KOPT-K1 (cell line): ENCODE measurements around the gene CXorf65.

Source experiments
- H3K27ac ChIP-seq: fragments of 200-600 bp; sonication (generic); 2 replicates; pipeline ENCODE4 v1.5.1; 2016; ENCODE audit warnings: antibody characterized with exemption, mild to moderate bottlenecking, low read depth, low read length; ENCODE audit not compliant: poor library complexity, severe bottlenecking
- H3K36me3 ChIP-seq: fragments of 200-600 bp; sonication (generic); 2 replicates; pipeline ENCODE4 v1.5.1; 2017; ENCODE audit warnings: antibody characterized with exemption, mild to moderate bottlenecking, low read length, moderate library complexity; ENCODE audit not compliant: insufficient read depth
- H3K9me3 ChIP-seq: fragments of 200-600 bp; sonication (generic); 2 replicates; pipeline ENCODE4 v1.5.1; 2017; ENCODE audit warnings: antibody characterized with exemption, low read length, mild to moderate bottlenecking; ENCODE audit not compliant: insufficient read depth, poor library complexity, severe bottlenecking

CXorf65 gene

DNA sequence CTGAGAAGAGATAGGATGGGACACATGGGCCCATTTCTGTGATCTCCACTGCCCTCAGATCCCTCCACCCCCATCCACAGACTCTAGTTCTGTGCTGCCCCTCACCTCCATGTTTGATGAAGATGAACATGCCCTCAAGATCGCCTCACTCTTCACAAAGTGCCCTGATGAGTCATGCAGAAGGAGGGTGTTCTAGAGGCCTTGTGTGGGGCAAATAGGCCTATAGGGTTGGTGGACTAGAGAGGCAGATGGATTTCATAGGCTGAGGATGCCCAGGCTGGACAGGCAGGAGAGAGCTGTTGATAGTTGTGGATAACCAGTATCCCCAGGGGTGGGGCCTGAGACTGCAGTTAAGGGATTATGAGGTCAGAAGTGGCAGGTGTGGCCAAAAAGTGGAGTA is at the start of gene CXorf65:
TSS of gene CXorf65 (minus strand) at position 314 of the 400 bp plus-strand sequence. CDS start at position 130, 184 bp downstream.
- H3K27ac ChIP-seq, result peak within 1 kb of the TSS; percentile 99
- peaks cover 43% of the 10 kb centered on the region for H3K36me3 ChIP-seq
- no peaks in the 10 kb centered on the region for H3K9me3 ChIP-seq

DNA sequence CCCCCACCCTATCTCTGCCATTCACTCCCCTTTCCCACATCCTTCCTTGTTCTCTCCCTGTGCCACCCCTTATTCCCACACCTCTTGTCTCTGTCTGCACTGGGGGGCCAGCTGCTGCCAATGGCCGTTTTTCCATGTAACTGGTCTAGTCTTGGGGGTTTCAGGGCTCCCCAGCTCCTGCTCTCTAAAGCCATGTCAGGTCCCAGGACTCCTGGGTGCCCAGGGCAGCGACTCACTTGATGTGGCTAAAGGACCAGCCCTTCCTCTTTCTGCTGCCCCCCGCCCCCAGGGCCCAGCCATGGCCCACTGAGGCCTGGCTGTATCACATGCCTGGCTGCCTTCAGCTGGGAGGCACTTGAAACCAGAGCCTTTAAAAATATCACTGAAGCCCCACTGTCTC is 48.1 kb upstream of the CXorf65 start:
- no peak overlapping the region for H3K27ac ChIP-seq
- H3K36me3 ChIP-seq, result peaks cover 11% of the 10 kb centered on the region; the same call in 1 of the 2 replicates
- no peaks in the 10 kb centered on the region for H3K9me3 ChIP-seq

DNA sequence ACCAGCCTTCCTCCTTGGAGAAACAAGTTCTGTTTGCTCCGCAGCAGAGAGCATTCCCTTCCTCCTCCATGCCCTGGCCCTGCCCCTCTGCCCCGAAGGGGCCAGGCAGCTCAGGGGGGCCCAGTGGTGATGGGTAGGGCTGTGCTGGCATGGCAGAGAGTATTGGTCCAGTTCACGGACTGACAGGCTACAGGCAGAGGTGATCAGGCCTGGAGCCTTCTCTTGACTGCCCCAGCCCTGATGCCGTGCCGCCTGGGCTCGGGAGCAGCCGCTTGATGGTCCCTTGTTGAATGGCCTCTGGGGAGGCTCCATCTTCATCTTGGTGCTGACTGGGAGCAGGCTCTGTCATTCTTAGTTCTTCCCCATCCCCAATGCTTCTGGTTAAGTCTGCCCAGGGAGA is 47.7 kb upstream of the CXorf65 start:
- Histone ChIP-seq H3K9me3 (no peaks in the 10 kb centered on the region), H3K36me3 (peaks cover 11% of the 10 kb centered on the region; the same call in 1 of the 2 replicates), H3K27ac (no peak overlapping the region)

DNA sequence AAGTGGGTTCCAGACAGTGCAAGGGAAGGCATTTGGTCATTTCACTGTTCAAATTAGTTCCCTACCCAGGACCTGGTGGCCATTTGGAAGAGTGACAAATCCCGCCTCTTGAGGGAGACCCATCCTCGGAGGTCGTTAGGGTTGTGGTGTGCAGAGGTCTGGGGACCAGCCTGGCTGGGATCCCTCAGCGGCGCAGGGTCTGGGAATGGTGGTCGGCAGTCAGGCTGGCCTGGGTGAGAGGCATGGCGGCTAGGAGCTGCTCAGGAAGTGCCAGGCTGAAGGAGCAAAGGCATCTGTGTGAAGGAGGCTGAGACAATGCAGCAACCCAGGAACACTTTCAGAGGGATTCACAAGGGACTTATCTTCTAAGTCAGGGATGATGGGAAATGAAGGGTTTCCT is 44.8 kb upstream of the CXorf65 start:
- H3K9me3 ChIP-seq, result no peaks in the 10 kb centered on the region
- peaks cover 6% of the 10 kb centered on the region; the same call in 1 of the 2 replicates for H3K36me3 ChIP-seq
- H3K27ac ChIP-seq, result no peak overlapping the region

DNA sequence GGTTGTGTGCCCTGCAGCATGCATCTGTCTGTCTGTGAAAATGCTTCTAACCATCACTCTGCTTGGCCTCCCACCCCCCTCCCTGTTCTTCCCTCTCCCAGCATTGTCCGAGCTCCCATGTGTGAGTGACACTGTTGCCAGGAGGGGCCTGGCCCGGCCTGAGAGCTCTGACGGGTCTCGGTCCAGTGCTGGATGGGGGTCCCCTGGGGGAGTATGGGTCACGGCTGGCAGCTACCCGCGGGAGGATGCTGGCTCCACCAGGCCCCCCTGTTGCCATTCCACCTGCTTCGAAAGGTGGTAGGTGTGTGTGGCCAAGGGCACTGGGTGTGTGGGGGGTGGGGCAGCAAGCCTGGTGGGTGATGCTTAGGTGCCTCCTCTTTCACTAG is 41.7 kb upstream of the CXorf65 start:
- no peaks in the 10 kb centered on the region for H3K9me3 ChIP-seq

DNA sequence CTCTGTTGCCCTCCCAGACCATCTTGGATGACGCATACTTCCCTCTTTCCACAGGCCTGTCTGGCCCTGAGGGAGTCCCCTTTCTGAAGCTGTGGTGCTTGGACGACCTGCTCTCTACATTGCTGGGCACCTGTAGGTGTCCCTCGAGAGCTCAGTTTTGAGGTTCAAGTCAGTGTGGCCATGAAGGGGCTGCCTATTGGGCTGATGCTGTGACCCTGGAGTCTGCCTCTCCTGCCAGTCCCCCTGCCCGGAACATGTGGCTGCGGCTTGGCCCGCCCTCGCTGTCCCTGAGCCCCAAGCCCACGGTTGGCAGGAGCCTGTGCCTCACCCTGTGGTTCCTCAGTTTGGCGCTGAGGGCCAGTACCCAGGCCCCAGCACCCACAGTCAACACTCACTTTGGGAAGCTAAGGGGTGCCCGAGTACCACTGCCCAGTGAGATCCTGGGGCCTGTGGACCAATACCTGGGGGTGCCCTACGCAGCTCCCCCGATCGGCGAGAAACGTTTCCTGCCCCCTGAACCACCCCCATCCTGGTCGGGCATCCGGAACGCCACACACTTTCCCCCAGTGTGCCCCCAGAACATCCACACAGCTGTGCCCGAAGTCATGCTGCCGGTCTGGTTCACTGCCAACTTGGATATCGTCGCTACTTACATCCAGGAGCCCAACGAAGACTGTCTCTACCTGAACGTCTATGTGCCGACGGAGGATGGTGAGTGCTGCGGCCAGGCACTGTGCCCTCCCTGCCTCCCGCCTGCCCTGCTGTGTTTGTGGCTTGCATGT is 41.1 kb upstream of the CXorf65 start:
- H3K36me3 ChIP-seq, result peaks cover 16% of the 10 kb centered on the region; the same call in 1 of the 2 replicates
- no peaks in the 10 kb centered on the region for H3K9me3 ChIP-seq
- no peak overlapping the region for H3K27ac ChIP-seq

More for the DNA sequence above, 41.7 kb upstream of the CXorf65 start:
- Histone ChIP-seq H3K36me3 (peaks cover 10% of the 10 kb centered on the region; the same call in 1 of the 2 replicates), H3K27ac (no peak overlapping the region)

DNA sequence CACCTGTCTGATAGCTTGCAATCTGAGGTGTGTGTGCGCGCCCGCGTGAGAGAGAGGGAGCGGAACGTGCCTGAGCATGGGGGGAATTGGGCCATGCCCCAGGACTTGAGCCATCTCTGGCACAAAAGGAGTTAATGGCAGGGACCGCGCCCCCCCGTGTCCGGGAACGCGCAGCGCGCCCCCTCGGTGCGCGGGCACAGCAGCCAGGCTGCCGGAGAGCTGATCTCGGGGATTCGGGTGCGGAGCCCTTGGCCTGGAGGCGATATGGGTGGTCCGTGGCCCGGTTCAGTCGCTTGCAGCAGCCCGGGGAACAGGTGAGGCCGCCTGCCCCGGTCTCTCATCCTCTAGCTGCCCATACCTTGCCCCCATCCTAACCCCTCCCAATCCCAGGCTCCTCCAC is 38.1 kb upstream of the CXorf65 start, which contains the start of gene NLGN3:
TSS of gene NLGN3 (plus strand) at position 191 of the 400 bp plus-strand sequence. CDS start 2,909 bp downstream, outside the sequence.
- Histone ChIP-seq H3K27ac (no peak within 1 kb of the TSS), H3K9me3 (no peaks in the 10 kb centered on the region), H3K36me3 (peaks cover 40% of the 10 kb centered on the region; the same call in 1 of the 2 replicates)

DNA sequence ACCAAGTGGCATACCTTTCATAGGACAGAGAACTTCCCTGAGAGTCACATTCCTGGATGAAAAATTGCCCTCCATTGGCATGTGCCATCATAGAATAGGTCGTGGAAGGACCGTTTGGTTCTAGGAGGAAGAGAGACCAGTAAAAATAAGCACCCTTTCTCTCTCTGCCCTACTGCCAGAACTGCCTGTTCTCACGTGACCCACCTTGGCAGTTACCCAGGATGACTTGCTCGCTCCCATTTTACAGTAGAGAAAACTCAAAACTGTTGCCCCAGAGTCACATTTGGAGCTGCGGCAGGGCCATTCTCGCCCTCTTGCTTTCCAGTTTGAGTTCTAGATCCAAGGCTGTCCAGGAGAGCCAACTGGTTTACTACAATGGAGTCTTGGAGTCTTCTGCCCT is 37.0 kb upstream of the CXorf65 start:
- H3K9me3 ChIP-seq, result no peaks in the 10 kb centered on the region
- peaks cover 51% of the 10 kb centered on the region for H3K36me3 ChIP-seq
- H3K27ac ChIP-seq, result no peak overlapping the region

DNA sequence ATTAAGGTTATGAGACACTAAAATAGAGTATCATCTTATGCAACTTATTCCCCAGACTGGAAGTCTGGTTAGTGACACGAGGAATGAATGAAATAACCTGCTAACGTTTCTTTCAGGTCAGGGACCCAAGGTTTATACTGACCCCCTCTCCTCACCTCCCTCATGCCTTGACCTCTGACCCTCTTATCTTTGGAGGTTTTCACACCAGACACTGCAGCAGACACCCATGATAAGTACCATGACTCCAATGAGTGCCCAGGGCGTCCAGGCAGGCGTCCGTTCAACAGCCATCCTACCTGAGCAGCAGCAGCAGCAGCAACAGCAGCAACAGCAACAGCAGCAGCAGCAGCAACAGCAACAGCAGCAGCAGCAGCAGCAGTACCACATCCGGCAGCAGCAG is 33.9 kb upstream of the CXorf65 start:
- Histone ChIP-seq H3K36me3 (peaks cover 81% of the 10 kb centered on the region), H3K9me3 (no peaks in the 10 kb centered on the region), H3K27ac (no peak overlapping the region)

DNA sequence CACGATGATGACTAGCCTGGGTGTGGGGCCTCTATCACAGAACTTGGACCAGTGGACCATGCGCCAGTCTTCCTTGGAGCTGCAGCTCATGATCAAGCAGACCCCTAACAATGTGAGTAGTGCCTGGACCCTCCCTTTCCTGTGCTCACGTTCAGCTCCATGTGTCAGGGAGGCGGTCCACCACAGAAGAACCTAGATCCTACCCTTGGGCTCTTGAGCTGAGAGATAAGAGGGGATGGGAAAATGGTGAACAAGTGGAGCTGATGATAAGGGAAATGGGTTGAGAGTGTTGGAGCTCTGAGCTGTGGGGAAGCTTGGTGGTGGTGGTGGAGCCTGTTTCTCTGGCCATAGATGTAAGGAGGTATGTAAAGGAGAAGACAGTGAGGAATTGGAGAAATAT is 25.0 kb upstream of the CXorf65 start:
- Histone ChIP-seq H3K36me3 (peaks cover 97% of the 10 kb centered on the region), H3K9me3 (no peaks in the 10 kb centered on the region), H3K27ac (no peak overlapping the region)

DNA sequence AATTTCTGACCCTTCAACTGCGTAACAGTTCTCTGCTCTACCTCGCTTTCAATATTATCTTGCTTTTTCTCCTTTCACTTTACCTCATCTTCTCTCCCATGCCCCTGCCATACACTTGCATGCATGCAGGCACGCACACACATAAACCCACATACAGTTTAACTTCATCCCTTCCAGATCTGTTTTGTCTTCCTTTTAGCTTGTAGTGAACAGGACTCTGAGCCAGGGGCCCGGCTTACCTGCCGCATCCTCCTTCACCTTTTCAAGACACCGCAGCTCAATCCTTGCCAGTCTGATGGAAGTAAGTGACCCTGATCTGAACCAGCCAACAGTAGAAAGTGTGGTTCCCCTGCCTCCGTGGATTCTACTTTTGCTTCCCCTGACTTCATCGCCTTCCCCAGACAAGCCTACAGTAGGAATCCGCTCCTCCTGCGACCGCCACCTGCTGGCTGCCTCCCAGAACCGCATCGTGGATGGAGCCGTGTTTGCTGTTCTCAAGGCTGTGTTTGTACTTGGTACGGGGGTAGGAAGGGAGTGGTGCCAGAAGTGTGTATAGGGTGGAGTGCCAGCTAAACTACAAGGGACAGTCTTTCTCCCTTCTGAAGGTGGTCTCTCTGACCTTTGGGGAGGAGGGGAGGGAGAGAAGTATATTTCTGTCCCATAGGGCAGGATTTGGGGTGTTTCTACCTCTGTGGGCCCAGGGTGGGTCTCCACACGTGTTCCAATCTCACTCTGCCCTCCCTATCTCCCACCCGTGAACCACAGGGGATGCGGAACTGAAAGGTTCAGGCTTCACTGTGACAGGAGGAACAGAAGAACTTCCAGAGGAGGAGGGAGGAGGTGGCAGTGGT is 22.6 kb upstream of the CXorf65 start:
- H3K27ac ChIP-seq, result peak overlapping the region; percentile 19
- H3K36me3 ChIP-seq, result peaks cover 97% of the 10 kb centered on the region
- H3K9me3 ChIP-seq, result no peaks in the 10 kb centered on the region

DNA sequence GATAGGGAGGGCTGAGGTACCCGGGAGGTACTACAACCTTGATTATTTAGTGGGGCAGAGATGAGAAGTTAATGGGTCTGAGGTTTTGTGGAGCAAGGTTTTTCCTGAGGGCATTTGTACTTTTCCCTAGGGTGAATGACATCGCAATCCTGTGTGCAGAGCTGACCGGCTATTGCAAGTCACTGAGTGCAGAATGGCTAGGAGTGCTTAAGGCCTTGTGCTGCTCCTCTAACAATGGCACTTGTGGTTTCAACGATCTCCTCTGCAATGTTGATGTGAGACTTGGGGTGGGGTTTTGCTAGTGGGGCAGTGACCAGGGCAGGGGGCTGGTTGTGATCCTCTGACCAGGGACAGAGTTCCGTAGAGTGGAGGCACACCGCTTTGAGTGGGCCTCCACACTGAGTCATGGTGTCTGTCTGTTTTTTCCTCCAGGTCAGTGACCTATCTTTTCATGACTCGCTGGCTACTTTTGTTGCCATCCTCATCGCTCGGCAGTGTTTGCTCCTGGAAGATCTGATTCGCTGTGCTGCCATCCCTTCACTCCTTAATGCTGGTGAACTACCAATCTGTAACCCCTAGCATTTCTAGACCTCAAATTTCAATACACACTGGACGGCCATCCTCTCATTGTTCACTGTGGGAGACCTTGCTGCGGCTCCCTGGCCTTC is 21.8 kb upstream of the CXorf65 start:
- H3K27ac ChIP-seq, result peak overlapping the region; percentile 19
- no peaks in the 10 kb centered on the region for H3K9me3 ChIP-seq
- peaks cover 98% of the 10 kb centered on the region for H3K36me3 ChIP-seq

DNA sequence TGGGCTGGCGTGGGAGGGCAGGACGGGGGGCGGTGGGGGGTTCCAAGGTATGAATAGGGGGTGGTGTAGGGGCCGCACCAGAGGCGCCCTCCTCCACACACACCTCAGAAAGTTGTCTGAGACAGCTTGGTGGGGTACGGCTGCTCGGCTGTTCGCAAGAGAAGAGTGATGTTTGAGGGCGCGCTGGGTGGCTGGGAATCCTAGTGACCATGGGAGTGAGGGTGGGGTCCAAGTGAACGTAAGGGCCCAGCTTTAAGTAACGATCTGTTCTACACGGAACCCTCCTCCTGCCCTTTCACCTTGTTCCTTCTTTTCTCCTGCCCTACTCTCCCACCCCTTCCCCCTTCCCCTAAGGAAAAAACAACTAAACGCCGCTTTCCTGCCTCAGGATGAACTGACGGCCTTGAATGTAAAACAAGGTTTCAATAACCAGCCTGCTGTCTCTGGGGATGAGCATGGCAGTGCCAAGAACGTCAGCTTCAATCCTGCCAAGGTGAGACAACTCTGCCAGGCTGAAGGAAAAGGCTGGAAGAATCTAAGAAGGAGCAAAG is 12.5 kb upstream of the CXorf65 start:
- Histone ChIP-seq H3K27ac (peak overlapping the region; percentile 91), H3K36me3 (peaks cover 43% of the 10 kb centered on the region), H3K9me3 (no peaks in the 10 kb centered on the region)

DNA sequence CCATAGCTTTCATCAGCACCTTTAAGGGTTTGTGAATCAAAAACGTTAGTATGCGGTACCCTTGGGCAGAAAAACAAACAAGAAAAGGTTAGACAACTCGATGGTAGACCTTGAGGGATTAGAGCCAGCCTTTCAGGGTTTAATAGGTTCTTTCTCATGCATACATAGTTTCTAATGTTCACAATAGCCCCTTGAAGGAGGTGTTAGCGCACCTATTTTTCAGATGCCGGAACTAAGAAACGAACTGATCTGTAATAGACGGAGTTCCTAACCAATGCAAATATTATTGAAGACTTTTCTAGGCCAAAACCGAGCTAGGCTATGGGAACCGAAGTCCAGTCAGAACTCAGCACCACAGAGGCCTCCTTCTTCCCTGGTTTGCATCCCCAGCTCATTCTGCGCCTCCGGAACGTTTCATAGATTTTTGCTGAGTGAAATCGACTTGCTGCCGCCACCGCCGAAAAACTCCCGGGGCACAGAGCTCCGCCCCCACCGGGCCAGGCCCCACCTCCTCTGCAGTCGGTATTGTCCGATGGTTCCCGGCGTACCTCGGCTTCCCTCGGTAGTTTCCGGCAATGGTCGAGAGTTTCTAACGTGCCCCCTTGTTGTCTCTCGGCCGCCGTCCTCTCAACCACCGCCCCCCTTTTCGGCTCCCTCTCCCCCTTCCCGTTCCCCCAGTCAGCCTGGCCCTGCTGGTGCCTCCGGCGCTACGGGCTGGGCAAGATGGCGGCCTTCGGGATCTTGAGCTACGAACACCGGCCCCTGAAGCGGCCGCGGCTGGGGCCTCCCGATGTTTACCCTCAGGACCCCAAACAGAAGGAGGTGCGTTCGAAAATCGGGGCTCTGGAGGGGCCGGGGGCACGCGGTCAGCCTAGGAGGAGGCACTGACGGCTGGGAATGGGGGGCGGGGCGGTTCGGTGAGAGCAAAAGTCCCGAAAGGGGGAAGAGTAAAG is 11.8 kb upstream of the CXorf65 start, which contains the start of gene MED12:
TSS of gene MED12 (plus strand) at position 565 of the 953 bp plus-strand sequence. CDS start at position 724, 159 bp downstream.
- Histone ChIP-seq H3K27ac (peak within 1 kb of the TSS; percentile 91), H3K36me3 (peaks cover 35% of the 10 kb centered on the region), H3K9me3 (no peaks in the 10 kb centered on the region)
